Endothelial cell of umbilical vein (primary cell): ENCODE data around the gene CABP2. TPM values are rescaled to one million over a fixed set of nuclear protein-coding genes. Genes with fewer than 3 reads are reported as not detected.
A peak's percentile ranks its signal among the peaks of the same experiment; 100 is the strongest.

Source experiments
- BruUV-seq: library from RNA; stranded (reverse); fragments of 400-500 nt; replicated peaks from 2 replicates; lab custom pipeline; 2021; lab: Mats Ljungman, UMichigan
- CTCF ChIA-PET: fragments of 300-600, 350-600 bp; sonication (Branson Sonifier 250); formaldehyde crosslinking; loops from one replicate; lab custom pipeline; 2021; ENCODE audit warnings: antibody characterized with exemption, inconsistent platforms; lab: Charles Lee
- POLR2A ChIA-PET: fragments of 300-600, 350-600 bp; sonication (Branson Sonifier 250); formaldehyde crosslinking; loops from one replicate; lab custom pipeline; 2021; ENCODE audit warnings: antibody characterized with exemption, inconsistent platforms; lab: Charles Lee
- DNase-seq: peaks from one replicate; pipeline ENCODE4 v3.0.0-alpha.2; 2011; ENCODE audit warnings: low read depth, low spot score
- FAIRE-seq: peaks from 2 replicates; lab custom pipeline; 2011; peaks lifted over from hg19 to GRCh38; lab: Jason Lieb, UNC
- H2AFZ ChIP-seq: 2 replicates; pipeline ENCODE4 v1.6.0; 2012; ENCODE audit warnings: low read depth, low read length, control low read depth, inconsistent platforms
- H3K27ac ChIP-seq: 2 replicates; pipeline ENCODE4 v1.5.1; 2011; ENCODE audit warnings: low read depth, mild to moderate bottlenecking, control low read depth, low read length, moderate library complexity; ENCODE audit not compliant: insufficient read depth
- H3K27me3 ChIP-seq, 2 experiments: 2 replicates each; pipeline versions ENCODE4 v1.6.0 to v1.6.1; 2011; ENCODE audit warnings: low read length in 2 of 2, mixed read lengths in 1 of 2; ENCODE audit not compliant: control insufficient read depth in 2 of 2, insufficient read depth in 2 of 2
- H3K36me3 ChIP-seq, 2 experiments: 2 replicates in 1 of 2; 3 replicates in 1 of 2; pipeline ENCODE4 v1.5.1; 2011; ENCODE audit warnings: low read length in 2 of 2, mild to moderate bottlenecking in 1 of 2, moderate library complexity in 1 of 2; ENCODE audit not compliant: control insufficient read depth in 2 of 2, insufficient read depth in 2 of 2; ENCODE audit errors: extremely low read depth in 1 of 2
- H3K4me1 ChIP-seq: 3 replicates; pipeline ENCODE4 v1.5.1; 2011; ENCODE audit warnings: mild to moderate bottlenecking, low read length; ENCODE audit not compliant: control insufficient read depth, insufficient read depth; ENCODE audit errors: extremely low read depth
- H3K4me2 ChIP-seq: 2 replicates; pipeline ENCODE4 v1.6.1; 2011; ENCODE audit warnings: low read length, control low read depth, mixed read lengths; ENCODE audit not compliant: insufficient read depth
- H3K4me3 ChIP-seq, 3 experiments: fragments of 200-600 bp in 1 of 3; sonication (generic), shearing (Covaris generic) in 1 of 3; replicated peaks in 1 of 3; 2 replicates each; pipeline ENCODE4 v1.5.1; 2011 to 2016; ENCODE audit warnings: control low read depth in 3 of 3, low read length in 3 of 3, mild to moderate bottlenecking in 2 of 3, inconsistent platforms in 1 of 3, low read depth in 1 of 3, moderate library complexity in 1 of 3; ENCODE audit not compliant: insufficient read depth in 1 of 3
- H3K79me2 ChIP-seq: 2 replicates; pipeline ENCODE4 v1.6.0; 2012; ENCODE audit warnings: low read length, inconsistent platforms; ENCODE audit not compliant: control insufficient read depth, insufficient read depth
- H3K9ac ChIP-seq: replicated peaks from 2 replicates; pipeline ENCODE3; 2011; ENCODE audit warnings: low read length, control low read depth; ENCODE audit not compliant: insufficient read depth; ENCODE audit errors: extremely low read depth
- H3K9me1 ChIP-seq: replicated peaks from 3 replicates; pipeline ENCODE4 v1.6.0; 2011; ENCODE audit warnings: mild to moderate bottlenecking, low read length; ENCODE audit not compliant: control insufficient read depth, insufficient read depth; ENCODE audit errors: extremely low read depth
- H3K9me3 ChIP-seq: replicated peaks from 2 replicates; pipeline ENCODE4 v1.5.1; 2012; ENCODE audit warnings: low read length, inconsistent platforms; ENCODE audit not compliant: control insufficient read depth, insufficient read depth
- H4K20me1 ChIP-seq: replicated peaks from 2 replicates; pipeline ENCODE3; 2011; ENCODE audit warnings: mild to moderate bottlenecking, low read length; ENCODE audit not compliant: control insufficient read depth, insufficient read depth; ENCODE audit errors: extremely low read depth
- CTCF ChIP-seq, 2 donors: IDR thresholded peaks; 1 replicate in 1 of 2; 2 replicates in 1 of 2; pipeline ENCODE4 v1.5.1; 2011; ENCODE audit warnings: low read length in 2 of 2, mild to moderate bottlenecking in 2 of 2, moderate library complexity in 2 of 2, control low read depth in 1 of 2, inconsistent platforms in 1 of 2, low read depth in 1 of 2; ENCODE audit not compliant: insufficient read depth in 1 of 2; ENCODE audit errors: extremely low read depth in 1 of 2
- GATA2 ChIP-seq: IDR thresholded peaks from 2 replicates; pipeline ENCODE4 v1.7.0; 2011; ENCODE audit warnings: low read depth, mild to moderate bottlenecking, moderate library complexity, mixed read lengths, low read length; ENCODE audit not compliant: insufficient read length, insufficient read depth
- POLR2A ChIP-seq: IDR thresholded peaks from 2 replicates; pipeline ENCODE4 v1.6.1; 2012; ENCODE audit warnings: low read depth, mild to moderate bottlenecking, control low read depth, low read length
- POLR2AphosphoS5 ChIP-seq: IDR thresholded peaks from 2 replicates; pipeline ENCODE4 v1.6.1; 2012; ENCODE audit warnings: low read depth, mild to moderate bottlenecking, control low read depth, low read length, moderate library complexity; ENCODE audit not compliant: insufficient read depth
- dilution Hi-C: fragments of 300-500 bp; cut with MboI; formaldehyde crosslinking; loops from one replicate; pipeline ENCODE4 v1.15.0; 2019; ENCODE audit warnings: low sequenced_read_pairs; ENCODE audit not compliant: extremely low pct_ligation_motif_present
- intact Hi-C: fragments of 100-400 bp; cut with micrococcal nuclease; formaldehyde crosslinking; loops from one replicate; pipeline ENCODE4 v1.10.0; 2022
- polyA plus RNA-seq, 4 experiments: library from polyadenylated mRNA; depleted of rRNA in 3 of 4; stranded (reverse) in 3 of 4; unstranded in 1 of 4; fragments of >200 nt; gene quantifications; 2 replicates each; pipeline versions ENCODE4 v1.2.1 to v1.2.3, GENCODE V29; 2011 to 2012; ENCODE audit warnings: missing spikeins in 1 of 4
- total RNA-seq: library from RNA; stranded (reverse); gene quantifications from 2 replicates; pipeline ENCODE4 v1.2.3, GENCODE V29; 2021

The CABP2 gene
- total and polyA plus RNA-seq, 2 donors (not counting 3 experiments of a cell fraction or from before 2014, with no cell fraction given) = not detected

- FAIRE-seq = no peak
- intact Hi-C loops = loop anchor here (2.0 to 10.0 kb wide), 2 partner anchors 61 to 239 kb away; partner anchors contain the start of genes CORO1B and GRK2
- BruUV-seq = no TSS peak
- Histone ChIP-seq H3K27me3 (no peaks in the 10 kb centered on the region), H2AFZ (no peak overlapping the region), H3K9ac (no peak overlapping the region), H3K27ac (no peak overlapping the region), H3K9me1 (no peaks in the 10 kb centered on the region), H3K4me1 (peaks cover 32% of the 10 kb centered on the region), H3K9me3 (no peaks in the 10 kb centered on the region), H3K79me2 (peaks cover 11% of the 10 kb centered on the region), H3K36me3 (peaks cover 0 to 4% of the 10 kb centered on the region in 2 experiments), H3K4me3 (peak overlapping the region in 1 of 3 experiments; percentile 43), H4K20me1 (no peaks in the 10 kb centered on the region), H3K4me2 (peak overlapping the region; percentile 62)
- TF ChIP-seq CTCF (IDR thresholded peaks at IDR 0.05; ENCODE audit: extremely low read depth in 1 of 2, insufficient read depth in 1 of 2, low read depth in 1 of 2, low read length in 2 of 2) (no peak), GATA2 (no peak), POLR2AphosphoS5 (no peak), POLR2A (no peak)
- dilution Hi-C loops = no loop called here
- ChIA-PET CTCF (interaction anchor here (0.7 kb wide), 1 partner anchor 152 kb away, joined by 3 read pairs; no protein-coding TSS in a partner anchor), POLR2A (no interaction called here)
- DNase-seq = no peak
Measured at GRCh38 chr11:67503119-67504004, 19.9 kb downstream of the CABP2 start.
